SK-N-MC (cell line): ENCODE results near the gene DIP2C.

Experiments used
- EZH2 ChIP-seq: fragments of 200-600 bp; sonication (generic); IDR thresholded peaks from one replicate; pipeline ENCODE4 v1.6.1; 2017; ENCODE audit warnings: antibody characterized with exemption
- POLR2AphosphoS5 ChIP-seq: IDR thresholded peaks from 2 replicates; pipeline ENCODE4 v1.6.1; 2012; ENCODE audit warnings: mild to moderate bottlenecking, low read depth, low read length, borderline replicate concordance

DNA sequence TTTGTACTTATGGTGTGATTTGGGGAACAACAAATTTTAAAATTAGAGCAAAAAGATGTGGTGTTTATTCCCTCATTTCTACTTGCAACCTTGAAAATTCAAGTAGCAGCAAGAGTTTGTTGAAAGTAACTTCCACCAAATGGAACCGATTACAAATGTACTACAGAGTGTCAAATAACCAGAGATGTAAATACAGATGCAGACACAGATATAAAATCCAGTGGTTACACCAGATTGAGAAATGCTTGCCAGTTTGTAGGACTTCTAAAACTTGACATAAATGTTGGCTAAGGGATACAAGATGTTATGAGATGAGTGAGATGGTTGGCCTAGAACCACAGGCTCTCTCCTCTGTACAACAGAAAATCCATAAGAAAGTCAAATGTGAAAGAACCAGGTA lies 162.1 kb downstream of the DIP2C start:
- TF ChIP-seq POLR2AphosphoS5: no peak
- TF ChIP-seq EZH2: no peak
